Lower leg skin (tissue), 3 donors: ENCODE measurements around the gene TMEM256.

Experiments
- POLR2A ChIP-seq, 2 donors: fragments of 450-650 bp; IDR thresholded peaks; one replicate each; pipeline ENCODE4 v1.6.1; 2016 to 2017; ENCODE audit warnings: antibody characterized with exemption in 2 of 2, mild to moderate bottlenecking in 1 of 2, moderate library complexity in 1 of 2
- TF ChIP-seq, protein P1 (sequence below), 3 donors: fragments of 450-650 bp; IDR thresholded peaks; one replicate each; pipeline ENCODE4 v1.5.1; 2016; ENCODE audit warnings: antibody characterized with exemption in 3 of 3, mild to moderate bottlenecking in 3 of 3, moderate library complexity in 2 of 3

DNA sequence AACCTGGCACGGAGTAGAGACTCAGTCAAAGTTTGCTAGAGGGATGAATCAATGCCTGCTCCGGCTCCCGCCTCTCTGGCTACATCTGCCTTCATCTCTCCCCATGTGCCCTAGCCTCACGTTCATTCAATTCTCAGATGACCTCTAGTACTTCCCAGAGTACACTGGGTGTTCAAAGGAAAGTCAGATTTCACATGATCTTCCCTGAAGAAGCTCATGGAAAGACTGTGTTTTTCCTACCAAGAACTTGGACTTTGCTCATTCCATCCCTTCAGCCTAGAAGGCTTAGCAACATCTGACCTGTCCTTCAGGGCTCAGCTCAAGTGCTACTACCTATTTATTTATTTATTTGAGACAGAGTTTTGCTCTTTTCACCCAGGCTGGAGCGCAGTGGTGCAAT is 34.1 kb downstream of the TMEM256 start:
- TF ChIP-seq, protein P1, sequence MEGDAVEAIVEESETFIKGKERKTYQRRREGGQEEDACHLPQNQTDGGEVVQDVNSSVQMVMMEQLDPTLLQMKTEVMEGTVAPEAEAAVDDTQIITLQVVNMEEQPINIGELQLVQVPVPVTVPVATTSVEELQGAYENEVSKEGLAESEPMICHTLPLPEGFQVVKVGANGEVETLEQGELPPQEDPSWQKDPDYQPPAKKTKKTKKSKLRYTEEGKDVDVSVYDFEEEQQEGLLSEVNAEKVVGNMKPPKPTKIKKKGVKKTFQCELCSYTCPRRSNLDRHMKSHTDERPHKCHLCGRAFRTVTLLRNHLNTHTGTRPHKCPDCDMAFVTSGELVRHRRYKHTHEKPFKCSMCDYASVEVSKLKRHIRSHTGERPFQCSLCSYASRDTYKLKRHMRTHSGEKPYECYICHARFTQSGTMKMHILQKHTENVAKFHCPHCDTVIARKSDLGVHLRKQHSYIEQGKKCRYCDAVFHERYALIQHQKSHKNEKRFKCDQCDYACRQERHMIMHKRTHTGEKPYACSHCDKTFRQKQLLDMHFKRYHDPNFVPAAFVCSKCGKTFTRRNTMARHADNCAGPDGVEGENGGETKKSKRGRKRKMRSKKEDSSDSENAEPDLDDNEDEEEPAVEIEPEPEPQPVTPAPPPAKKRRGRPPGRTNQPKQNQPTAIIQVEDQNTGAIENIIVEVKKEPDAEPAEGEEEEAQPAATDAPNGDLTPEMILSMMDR (IDR thresholded peaks at IDR 0.05), result no peak
- TF ChIP-seq POLR2A (IDR thresholded peaks at IDR 0.05), result no peak
